K562 (cell line): ENCODE data around the gene TLE6. TPM values are rescaled to one million over a fixed set of nuclear protein-coding genes. Genes with fewer than 3 reads are reported as not detected.

Source experiments
- ATF7 ChIP-seq: fragments of 450-650 bp; IDR thresholded peaks from 2 replicates; pipeline ENCODE4 v1.7.1; 2014; ENCODE audit warnings: mild to moderate bottlenecking, moderate library complexity
- BHLHE40 ChIP-seq: IDR thresholded peaks from 2 replicates; pipeline ENCODE4 v1.6.1; 2011; ENCODE audit warnings: low read length, improper control_type of control experiment
- CBX1 ChIP-seq: sonication (generic); IDR thresholded peaks from 2 replicates; pipeline ENCODE4 v1.6.1; 2016; ENCODE audit warnings: antibody characterized with exemption, low read depth, mild to moderate bottlenecking
- E2F3 ChIP-seq: fragments of 250-450 bp; sonication (Bioruptor Pico); IDR thresholded peaks from 2 replicates; pipeline ENCODE4 v1.4.0; 2020; ENCODE audit warnings: mild to moderate bottlenecking
- GABPB1 ChIP-seq: sonication (generic); formaldehyde crosslinking; IDR thresholded peaks from 2 replicates; pipeline ENCODE4 v1.8.0; 2022; ENCODE audit warnings: mild to moderate bottlenecking, missing genetic modification reagents
- HDAC2 ChIP-seq: fragments of 450-650 bp; IDR thresholded peaks from 2 replicates; pipeline ENCODE4 v1.6.1; 2016; ENCODE audit warnings: mild to moderate bottlenecking
- HMGN3 ChIP-seq: IDR thresholded peaks from 2 replicates; pipeline ENCODE4 v1.6.1; 2011; ENCODE audit warnings: borderline replicate concordance, low read depth, mild to moderate bottlenecking, mixed read lengths, low read length; ENCODE audit not compliant: insufficient read length; ENCODE audit errors: extremely low read depth
- MBD2 ChIP-seq: sonication (generic); IDR thresholded peaks from 2 replicates; pipeline ENCODE4 v1.6.1; 2016; ENCODE audit warnings: low read depth, borderline replicate concordance
- PURB ChIP-seq: sonication (generic); formaldehyde crosslinking; IDR thresholded peaks from 2 replicates; pipeline ENCODE4 v1.9.0; 2021; ENCODE audit warnings: low read depth, mild to moderate bottlenecking, missing genetic modification reagents
- SIN3A ChIP-seq, 2 experiments: fragments of 150-350 bp in 1 of 2; IDR thresholded peaks; 2 replicates each; pipeline ENCODE4 v1.6.1; 2011 to 2016; ENCODE audit warnings: borderline replicate concordance in 2 of 2, low read depth in 2 of 2, low read length in 2 of 2, mild to moderate bottlenecking in 2 of 2, moderate library complexity in 2 of 2; ENCODE audit not compliant: control insufficient read depth in 1 of 2
- SIX5 ChIP-seq, 2 experiments: IDR thresholded peaks; 2 replicates each; pipeline ENCODE4 v1.6.1; 2011; ENCODE audit warnings: low read length in 2 of 2, borderline replicate concordance in 1 of 2, low read depth in 1 of 2, mild to moderate bottlenecking in 1 of 2, moderate library complexity in 1 of 2; ENCODE audit not compliant: insufficient read depth in 1 of 2
- VEZF1 ChIP-seq: fragments of 200-800 bp; sonication (Bioruptor generic); IDR thresholded peaks from 2 replicates; pipeline ENCODE4 v1.6.1; 2017; ENCODE audit warnings: missing genetic modification characterization, missing compliant biosample characterization
- XRCC5 ChIP-seq: fragments of 200-400 bp; formaldehyde crosslinking; IDR thresholded peaks from 2 replicates; pipeline ENCODE4 v1.6.1; 2017; ENCODE audit warnings: low read depth, mild to moderate bottlenecking, low read length
- ZBTB2 ChIP-seq: fragments of 450-650 bp; IDR thresholded peaks from 2 replicates; pipeline ENCODE4 v1.6.1; 2016; ENCODE audit warnings: antibody characterized with exemption
- ZBTB33 ChIP-seq: sonication (generic); formaldehyde crosslinking; IDR thresholded peaks from 2 replicates; pipeline ENCODE4 v1.8.1; 2023; ENCODE audit warnings: mild to moderate bottlenecking, missing genetic modification reagents
- polyA plus RNA-seq, 8 experiments: library from polyadenylated mRNA; depleted of rRNA in 4 of 8; stranded (reverse) in 5 of 8; unstranded in 3 of 8; fragments of >200 nt; fragmentation: Nextera tagmentation in 2 of 8; fragmentation: Illumina TruSeq in 1 of 8; extraction: Ambion mirVana in 2 of 8; extraction: Trizol in 1 of 8; gene quantifications; 2 replicates each; pipeline versions ENCODE4 v1.2.1 to v1.2.3, GENCODE V29; 2011 to 2014; ENCODE audit warnings: inconsistent platforms in 1 of 8, missing spikeins in 1 of 8
- total RNA-seq, 7 experiments: library from RNA; depleted of rRNA in 6 of 7; stranded (reverse); fragments of >200 nt in 6 of 7; fragmentation: Illumina TruSeq in 2 of 7; extraction: Trizol in 2 of 7; gene quantifications; 2 replicates each; pipeline versions ENCODE4 v1.2.1 to v1.2.3, GENCODE V29; 2011 to 2021; ENCODE audit warnings: low replicate concordance in 1 of 7
- TF ChIP-seq, protein P1 (sequence below): sonication (generic); formaldehyde crosslinking; IDR thresholded peaks from 2 replicates; pipeline ENCODE4 v1.8.0; 2022; ENCODE audit warnings: missing genetic modification reagents, mild to moderate bottlenecking, moderate library complexity, borderline replicate concordance
- TF ChIP-seq, protein P2 (sequence below): IDR thresholded peaks from 2 replicates; pipeline ENCODE4 v1.6.1; 2011; ENCODE audit warnings: borderline replicate concordance, low read depth, mild to moderate bottlenecking, moderate library complexity, low read length; ENCODE audit not compliant: insufficient read depth, poor library complexity, severe bottlenecking

TLE6 gene
- total and polyA plus RNA-seq, 9 of the 15 experiments (the other 6 are each of a cell fraction or from before 2014, with no cell fraction given): 1.1 to 6.1 (median 2.5) TPM

DNA sequence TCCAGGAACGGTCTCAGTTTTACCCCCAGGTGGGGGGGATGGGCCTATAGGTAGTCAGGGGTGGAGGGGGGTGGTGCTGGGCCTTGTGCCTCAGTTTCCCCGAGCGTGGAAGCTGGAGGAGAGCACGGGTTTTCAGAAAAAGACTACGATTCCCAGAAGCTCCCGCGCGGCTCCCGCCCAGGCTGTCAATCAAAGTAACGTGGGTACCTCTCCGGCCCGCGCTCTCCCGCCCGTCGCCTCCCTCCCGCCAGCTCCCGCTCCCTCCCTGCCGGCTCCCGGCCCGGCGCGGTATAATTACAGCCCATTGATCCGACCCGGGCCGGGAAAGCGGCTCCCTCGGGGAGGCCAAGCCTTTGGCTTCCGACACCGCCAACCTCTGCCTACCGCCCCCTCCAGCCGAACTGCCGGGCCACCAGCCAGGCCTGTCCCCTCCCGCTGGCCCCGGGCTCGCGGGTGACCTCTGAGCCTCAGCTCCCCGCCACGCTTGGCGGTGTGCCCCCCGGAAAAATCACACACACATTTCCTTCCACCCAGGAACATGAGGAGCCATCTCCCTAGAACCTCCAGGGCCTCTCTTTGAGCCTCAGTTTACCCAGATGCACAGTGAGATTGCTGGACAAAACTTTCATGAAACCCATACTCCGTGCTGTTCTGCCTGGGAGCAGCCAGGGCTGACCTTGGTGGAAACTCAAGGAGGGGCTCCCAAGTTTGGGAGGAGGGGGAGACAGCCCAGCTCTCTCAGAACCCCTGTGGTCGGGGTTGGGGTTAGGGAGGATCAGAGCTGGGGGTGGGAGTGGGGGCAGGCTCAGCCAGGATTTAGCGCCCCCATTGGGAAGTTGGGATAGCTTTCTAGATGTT lies 59.0 kb downstream of the TLE6 start (continued):
- TF ChIP-seq PURB (CRISPR knock-in tag) (no peak), SIX5 (IDR thresholded peaks at IDR 0.05; ENCODE audit: borderline replicate concordance in 1 of 2, insufficient read depth in 1 of 2, low read depth in 1 of 2, low read length in 2 of 2) (peak; percentile 62 to 71), HDAC2 (peak; percentile 18), SIN3A (IDR thresholded peaks at IDR 0.05; ENCODE audit: borderline replicate concordance in 2 of 2, control insufficient read depth in 1 of 2, low read depth in 2 of 2, low read length in 2 of 2) (0 out of 4 replicates have a peak, but pooled peaks have one; percentile 16 to 32), MBD2 (peak; percentile 24; the same call in 1 of the 2 replicates), BHLHE40 (peak; percentile 29), ATF7 (peak; percentile 5; the same call in 1 of the 2 replicates), CBX1 (peak; percentile 15; the same call in 1 of the 2 replicates), XRCC5 (peak; percentile 31; the same call in 1 of the 2 replicates), ZBTB33 (CRISPR knock-in tag) (0 out of 2 replicates have a peak, but pooled peaks have one; percentile 47), GABPB1 (peak; percentile 34), HMGN3 (peak; percentile 86), VEZF1 (CRISPR knock-in tag) (peak; percentile 93), ZBTB2 (peak; percentile 75), E2F3 (CRISPR knock-in tag) (peak; percentile 80)
- TF ChIP-seq, protein P1, sequence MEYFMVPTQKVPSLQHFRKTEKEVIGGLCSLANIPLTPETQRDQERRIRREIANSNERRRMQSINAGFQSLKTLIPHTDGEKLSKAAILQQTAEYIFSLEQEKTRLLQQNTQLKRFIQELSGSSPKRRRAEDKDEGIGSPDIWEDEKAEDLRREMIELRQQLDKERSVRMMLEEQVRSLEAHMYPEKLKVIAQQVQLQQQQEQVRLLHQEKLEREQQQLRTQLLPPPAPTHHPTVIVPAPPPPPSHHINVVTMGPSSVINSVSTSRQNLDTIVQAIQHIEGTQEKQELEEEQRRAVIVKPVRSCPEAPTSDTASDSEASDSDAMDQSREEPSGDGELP (CRISPR knock-in tag): peak; percentile 66; the same call in 1 of the 2 replicates
- TF ChIP-seq, protein P2, sequence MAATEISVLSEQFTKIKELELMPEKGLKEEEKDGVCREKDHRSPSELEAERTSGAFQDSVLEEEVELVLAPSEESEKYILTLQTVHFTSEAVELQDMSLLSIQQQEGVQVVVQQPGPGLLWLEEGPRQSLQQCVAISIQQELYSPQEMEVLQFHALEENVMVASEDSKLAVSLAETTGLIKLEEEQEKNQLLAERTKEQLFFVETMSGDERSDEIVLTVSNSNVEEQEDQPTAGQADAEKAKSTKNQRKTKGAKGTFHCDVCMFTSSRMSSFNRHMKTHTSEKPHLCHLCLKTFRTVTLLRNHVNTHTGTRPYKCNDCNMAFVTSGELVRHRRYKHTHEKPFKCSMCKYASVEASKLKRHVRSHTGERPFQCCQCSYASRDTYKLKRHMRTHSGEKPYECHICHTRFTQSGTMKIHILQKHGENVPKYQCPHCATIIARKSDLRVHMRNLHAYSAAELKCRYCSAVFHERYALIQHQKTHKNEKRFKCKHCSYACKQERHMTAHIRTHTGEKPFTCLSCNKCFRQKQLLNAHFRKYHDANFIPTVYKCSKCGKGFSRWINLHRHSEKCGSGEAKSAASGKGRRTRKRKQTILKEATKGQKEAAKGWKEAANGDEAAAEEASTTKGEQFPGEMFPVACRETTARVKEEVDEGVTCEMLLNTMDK: peak; percentile 56
